K562 (cell line): Measurements from ENCODE around the gene SPTBN5.

Experiments
- CTCF ChIP-seq, 3 experiments: IDR thresholded peaks in 2 of 3; conservative IDR thresholded peaks in 1 of 3; 2 replicates each; pipeline ENCODE4 v1.5.1; 2011 to 2012; ENCODE audit warnings: low read length in 3 of 3, mild to moderate bottlenecking in 3 of 3, control low read depth in 2 of 3, improper control_type of control experiment in 1 of 3, inconsistent platforms in 1 of 3, low read depth in 1 of 3, mixed read lengths in 1 of 3, moderate library complexity in 1 of 3; ENCODE audit not compliant: insufficient read depth in 2 of 3
- EHMT2 ChIP-seq: fragments of 450-650 bp; IDR thresholded peaks from 2 replicates; pipeline ENCODE4 v1.6.1; 2018; ENCODE audit warnings: antibody characterized with exemption
- EZH2 ChIP-seq: IDR thresholded peaks from 2 replicates; pipeline ENCODE4 v1.6.1; 2012; ENCODE audit warnings: low read depth, mild to moderate bottlenecking, inconsistent platforms, low read length, borderline replicate concordance
- KLF6 ChIP-seq: fragments of 250-450 bp; sonication (Bioruptor Pico); IDR thresholded peaks from 2 replicates; pipeline ENCODE4 v1.4.0; 2020; ENCODE audit warnings: mild to moderate bottlenecking, moderate library complexity, borderline replicate concordance
- POLR2AphosphoS5 ChIP-seq: IDR thresholded peaks from 2 replicates; pipeline ENCODE4 v1.6.1; 2011; ENCODE audit warnings: mild to moderate bottlenecking, low read depth, low read length, moderate library complexity; ENCODE audit not compliant: control insufficient read depth, insufficient read depth
- SP1 ChIP-seq: sonication (generic); formaldehyde crosslinking; IDR thresholded peaks from 2 replicates; pipeline ENCODE4 v1.8.1; 2022; ENCODE audit warnings: mild to moderate bottlenecking, missing genetic modification reagents
- SRSF1 ChIP-seq: fragments of 200-400 bp; formaldehyde crosslinking; IDR thresholded peaks from 2 replicates; pipeline ENCODE4 v1.6.1; 2017; ENCODE audit warnings: mild to moderate bottlenecking, low read depth, low read length, moderate library complexity

DNA sequence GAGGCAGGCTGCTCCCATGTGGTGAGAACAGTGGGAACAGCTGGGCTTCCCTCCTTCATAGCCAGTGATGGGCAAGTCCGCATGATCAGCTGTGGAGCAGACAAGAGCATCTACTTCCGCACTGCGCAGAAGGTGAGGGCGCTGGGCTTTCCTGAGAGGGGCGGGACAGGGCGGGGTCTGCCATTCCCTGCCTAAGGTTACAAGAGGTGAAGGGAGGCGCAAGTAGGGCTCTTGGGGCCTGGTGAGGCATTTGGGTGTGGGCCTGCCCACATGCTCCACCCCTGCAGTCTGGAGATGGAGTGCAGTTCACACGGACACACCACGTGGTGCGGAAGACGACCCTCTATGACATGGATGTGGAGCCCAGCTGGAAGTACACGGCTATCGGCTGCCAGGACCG is 76.5 kb downstream of the SPTBN5 start:
- TF ChIP-seq POLR2AphosphoS5 = no peak
- TF ChIP-seq SP1 (CRISPR knock-in tag) = no peak
- no peak for TF ChIP-seq EHMT2
- no peak for TF ChIP-seq KLF6 (CRISPR knock-in tag)
- no peak for TF ChIP-seq EZH2
- no peak for TF ChIP-seq CTCF (IDR thresholded peaks at IDR 0.05 in 2 of 3, conservative IDR thresholded peaks at IDR 0.05 in 1 of 3; ENCODE audit: insufficient read depth in 2 of 3, low read depth in 1 of 3, low read length in 3 of 3)
- no peak for TF ChIP-seq SRSF1
